Measurements from ENCODE around the gene JUP.
"Not testable (repeated sequence)": the region's sequence is repeated elsewhere in the genome, so short reads cannot be mapped to it uniquely, and the experiment has no call there.

Gene JUP

DNA sequence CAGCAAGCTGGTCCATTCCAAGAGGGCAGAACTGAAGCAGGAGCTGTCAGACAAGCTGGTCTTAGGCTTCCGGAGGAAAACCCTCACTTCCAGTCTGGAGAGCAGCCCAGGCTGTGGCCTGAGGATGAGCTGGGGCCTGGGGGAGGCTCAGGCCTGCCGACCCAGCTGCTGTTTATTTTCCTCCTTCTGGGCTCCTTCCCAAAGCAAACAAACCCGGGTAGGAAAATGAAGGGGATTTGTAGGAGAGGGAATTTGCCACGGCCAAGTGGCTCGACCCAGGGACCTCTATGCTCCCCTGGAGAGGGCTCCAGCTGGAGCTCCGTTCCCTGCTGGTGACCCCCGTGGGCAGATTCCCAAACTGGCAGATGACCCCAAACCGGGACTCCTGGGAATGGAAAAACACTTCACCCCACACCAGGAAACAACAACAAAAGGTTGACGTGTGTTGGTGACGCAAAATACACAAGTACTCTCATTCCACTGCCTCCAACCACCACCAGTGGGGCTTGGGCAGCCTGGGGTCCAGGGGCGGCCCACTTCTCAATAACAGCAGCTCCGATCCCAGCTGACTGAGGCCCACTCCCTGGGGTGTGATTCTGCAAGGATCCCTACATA is 8.8 kb downstream of the JUP start:
- peak; percentile 18 for DNase-seq

DNA sequence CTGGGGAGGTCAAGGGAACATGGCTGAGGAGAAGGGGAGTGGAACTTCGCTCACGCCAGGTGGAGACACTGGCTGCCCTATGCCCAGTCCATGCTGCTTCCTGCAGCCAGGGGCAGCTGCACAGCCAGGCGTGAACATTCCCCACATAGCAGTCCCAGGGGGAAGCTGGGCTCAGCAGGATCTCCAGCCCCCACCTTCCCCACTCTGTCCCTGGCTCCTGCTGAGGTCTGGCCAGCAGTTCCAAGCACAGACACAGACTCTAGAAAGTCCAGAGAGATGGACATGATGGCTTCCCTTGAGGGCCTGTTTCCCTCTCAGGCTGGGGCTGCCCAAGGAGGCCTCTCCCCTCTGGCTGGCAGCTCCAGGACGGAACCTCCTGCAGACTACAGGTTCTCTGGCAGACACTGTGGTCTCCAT is 9.3 kb downstream of the JUP start:
- DNase-seq, result no peak

DNA sequence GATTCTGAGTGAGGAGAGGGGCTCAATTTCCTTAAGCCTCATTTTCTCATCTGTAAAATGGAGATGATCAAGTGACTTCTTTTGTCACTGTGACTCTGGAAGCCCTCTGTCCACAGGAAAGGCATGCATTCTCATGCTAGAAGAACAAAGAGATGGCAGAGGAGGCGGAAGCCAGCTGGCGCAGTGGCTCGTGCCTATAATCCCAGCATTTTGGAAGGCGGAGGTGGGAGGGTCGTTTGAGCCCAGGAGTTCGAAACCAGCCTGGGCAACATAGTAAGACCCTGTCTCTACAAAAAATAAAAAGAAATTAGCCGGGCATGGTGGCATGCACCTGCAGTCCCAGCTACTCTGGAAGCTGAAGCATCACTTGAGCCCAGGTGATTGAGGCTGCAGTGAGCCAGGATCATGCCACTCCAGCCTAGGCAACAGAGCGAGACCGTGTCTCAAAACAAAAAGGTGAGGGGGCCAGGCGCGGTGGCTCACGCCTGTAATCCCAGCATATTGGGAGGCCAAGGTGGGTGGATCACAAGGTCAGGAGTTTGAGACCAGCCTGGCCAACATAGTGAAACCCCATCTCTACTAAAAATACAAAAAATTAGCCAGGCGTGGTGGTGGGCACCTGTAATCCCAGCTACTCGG is 10.1 kb downstream of the JUP start:
- DNase-seq, result not testable (repeated sequence)

DNA sequence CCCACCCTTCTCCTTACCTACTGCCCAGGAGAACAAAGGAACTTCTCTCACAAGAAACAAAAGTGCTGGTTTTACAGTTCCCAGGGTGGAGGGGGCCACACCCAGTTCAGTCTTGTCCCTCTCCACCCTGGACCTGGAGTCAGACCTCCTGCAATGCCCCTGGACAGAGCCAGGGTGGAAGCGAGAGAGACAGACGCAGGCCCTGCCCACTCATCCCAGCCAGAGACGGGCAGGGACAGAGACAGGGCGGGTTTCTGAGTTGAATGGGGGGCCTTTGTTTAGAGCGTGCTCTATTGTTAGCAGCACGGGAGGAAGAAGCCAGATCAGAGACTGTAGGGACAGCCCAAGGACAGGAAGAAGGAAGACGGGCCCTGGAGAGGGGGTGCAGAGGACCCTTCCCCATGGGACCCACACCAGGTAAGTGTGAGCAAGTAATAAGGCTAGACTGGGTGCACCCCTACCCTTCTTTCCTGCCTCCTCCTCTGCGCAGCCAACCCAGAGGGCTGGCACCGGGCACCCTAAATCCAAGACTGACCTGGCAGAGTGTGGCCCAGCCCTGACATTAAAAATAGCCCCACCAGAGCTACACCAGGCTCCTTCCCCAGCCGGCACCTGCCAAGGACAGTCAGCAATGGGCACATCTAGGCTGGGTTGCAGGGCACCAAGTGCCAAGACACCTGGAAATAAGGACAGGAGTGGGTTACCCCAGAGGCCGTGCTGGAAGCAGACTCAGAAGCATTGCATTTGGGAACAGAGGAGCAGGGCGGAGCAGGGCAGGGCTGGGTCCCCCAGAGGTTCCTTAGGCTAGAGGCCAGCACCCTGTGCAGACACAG is 10.9 kb downstream of the JUP start:
- no peak for DNase-seq

DNA sequence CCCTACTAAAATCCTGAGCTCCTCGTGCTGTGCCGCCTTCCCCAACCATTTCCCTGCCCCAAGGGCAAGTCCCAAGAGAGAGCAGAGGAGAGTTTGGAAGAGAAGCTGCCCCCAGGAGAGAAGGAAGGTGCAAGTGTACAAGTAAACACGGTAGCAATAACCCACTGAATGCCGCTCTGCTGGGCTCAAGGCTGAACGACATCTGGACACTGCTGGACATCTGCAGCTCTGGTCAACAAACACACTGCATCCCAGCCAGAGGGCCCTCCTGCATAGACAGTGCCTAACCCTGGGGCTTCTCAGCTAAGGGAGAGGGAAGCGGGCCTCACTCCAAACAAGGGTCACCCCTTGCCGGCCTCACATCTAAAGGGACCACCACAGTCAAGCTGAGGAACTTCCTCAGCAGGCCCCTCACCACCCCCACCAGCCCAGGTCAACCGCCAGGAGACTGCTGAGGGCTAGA is 12.7 kb downstream of the JUP start:
- DNase-seq, result no peak

DNA sequence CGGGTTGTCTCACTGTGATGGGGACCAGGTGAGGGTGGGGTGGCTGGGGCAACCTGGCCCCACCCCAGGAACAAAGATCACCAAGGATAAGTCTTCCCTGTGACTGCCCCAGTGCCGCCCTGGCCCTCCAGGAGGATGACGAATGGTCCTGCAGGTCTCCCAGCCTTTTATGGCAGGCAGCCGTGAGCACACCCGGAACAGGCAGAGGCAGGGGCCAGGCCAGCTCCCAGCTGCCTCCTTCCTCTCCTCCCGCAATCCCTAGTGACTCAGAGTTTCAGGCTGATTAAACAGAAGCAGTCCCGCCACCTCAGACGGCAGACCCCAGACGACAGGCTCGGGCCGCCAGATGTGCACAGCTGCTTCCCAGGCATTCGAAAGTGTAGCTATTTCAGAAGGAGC is 13.3 kb downstream of the JUP start:
- no peak for DNase-seq

DNA sequence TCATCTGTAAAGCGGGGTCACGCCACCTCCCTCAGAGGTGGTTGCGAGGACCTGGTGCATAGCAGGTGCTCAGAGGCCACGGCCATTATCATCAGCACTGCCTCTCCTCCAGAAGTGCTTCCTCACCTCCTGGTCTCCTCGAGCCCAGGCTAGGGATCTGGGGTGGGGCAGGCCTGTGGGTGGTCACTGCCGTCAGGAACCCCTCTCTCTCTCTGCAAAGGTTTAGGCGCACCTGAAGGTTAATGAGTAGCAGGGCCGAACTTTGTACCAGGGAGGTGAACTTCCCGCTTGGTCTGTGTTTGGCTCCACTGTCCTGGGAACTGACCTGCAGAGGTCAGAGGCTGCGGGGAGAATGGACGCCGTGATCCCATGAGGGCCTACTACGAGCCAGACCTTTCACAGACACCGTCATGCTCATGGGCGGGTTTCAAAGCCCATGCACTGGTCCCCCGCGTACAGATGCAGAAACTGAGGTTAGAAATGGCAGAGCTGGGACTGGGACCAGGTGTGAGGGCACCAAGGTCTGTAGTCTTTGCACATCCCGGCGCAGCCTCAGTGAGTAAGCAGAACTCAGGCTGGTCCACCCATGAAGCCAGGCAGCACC is 13.8 kb downstream of the JUP start:
- no peak for DNase-seq

DNA sequence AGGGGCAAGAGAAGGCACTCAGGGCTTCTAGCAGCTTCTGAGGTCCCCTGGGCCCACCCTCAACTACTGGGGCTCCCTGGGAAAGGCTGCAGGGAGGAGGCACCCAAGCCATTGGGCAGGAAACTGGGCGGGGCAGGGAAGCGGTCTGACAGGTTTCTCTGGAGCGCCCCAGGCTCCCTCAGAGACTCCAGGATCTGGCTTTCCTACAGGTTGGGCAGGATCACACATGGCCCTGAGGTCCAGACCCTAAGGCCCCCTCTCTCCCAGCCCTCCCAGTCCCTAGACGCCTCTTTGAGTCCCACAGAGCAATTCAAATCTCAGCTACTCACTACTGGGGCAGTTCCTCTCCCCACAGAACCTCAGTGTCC is 14.3 kb downstream of the JUP start:
- no peak for DNase-seq

DNA sequence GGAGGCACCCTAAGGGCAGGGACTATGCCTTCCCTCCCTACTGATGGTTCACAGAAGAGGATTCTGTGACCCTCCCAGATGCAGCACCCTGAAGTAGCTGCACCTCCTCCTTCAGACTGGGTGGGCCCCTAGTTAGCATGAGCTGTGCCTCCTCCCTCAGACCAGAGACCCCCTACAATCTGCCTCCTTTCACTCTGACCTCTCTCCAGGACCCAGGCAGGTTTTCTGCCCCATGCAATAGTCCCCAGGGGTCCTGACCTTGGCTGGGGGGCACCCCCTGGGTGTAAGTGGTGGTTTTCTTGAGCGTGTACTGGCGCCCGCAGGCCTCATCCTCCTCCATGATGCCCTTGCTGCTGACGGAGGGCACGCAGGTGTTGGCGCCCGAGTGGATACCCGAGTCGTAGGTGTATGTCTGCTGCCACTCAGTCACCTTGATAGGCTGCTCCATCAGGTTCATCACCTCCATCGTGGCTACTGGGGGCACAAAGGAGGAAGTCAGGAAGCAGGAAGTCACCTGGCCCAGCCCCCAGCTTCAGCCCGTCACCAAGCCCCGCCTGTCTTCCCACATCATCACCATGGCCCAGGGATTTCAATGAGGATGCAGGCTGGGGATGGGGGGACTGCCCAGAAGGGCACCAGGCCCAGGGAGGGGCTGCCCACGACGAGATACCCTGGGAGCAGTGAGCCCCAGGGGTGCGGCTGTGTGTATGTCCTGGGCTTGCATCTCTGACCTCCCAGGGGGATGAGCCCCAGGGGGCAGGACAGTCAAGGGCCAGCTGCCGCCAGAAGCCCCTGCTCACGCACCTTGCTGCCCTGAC is 14.9 kb downstream of the JUP start:
- no peak for DNase-seq

DNA sequence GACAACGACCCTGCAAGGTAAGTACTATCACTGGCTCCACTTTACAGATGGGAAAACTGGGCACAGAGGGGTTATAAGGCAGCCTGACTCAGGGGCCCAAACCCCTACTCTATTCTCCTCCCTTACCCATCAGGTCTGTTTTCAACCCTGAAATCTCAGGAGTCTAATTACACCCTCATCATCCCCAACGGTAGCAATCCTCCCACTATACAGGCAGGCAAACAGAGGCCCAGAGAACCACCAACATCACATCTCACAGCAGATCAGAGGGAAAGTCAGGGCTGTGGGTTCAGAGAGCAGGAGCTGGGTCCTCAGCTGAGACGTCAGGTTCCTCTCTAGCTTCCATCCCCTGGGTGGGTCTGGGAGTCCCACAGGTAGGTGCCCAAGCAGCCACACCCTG is 16.5 kb downstream of the JUP start:
- DNase-seq, result no peak

DNA sequence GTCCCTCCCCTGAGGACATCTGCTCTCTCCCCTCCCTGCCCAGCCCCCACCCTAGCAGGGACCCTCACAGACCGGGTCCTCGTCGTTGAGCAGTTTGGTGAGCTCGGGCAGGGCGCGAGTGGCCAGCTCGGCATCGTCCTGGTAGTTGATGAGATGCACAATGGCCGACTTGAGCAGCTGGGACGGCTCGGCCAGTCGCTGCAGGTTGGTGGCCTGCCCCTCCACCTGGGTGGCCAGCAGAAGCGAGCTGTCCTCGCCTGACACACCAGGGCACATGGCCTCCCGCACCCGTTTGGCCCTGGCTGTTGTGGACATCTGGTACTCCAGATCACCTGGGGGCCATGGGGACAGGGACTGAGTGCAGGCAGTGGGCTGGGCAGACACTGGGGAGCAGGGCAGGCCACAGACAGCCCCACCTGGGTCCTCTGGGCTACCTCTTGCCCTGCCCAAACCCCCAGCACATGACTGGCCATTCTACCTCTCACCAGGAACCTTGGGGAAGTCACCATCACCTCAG is 17.1 kb downstream of the JUP start:
- DNase-seq, result no peak

DNA sequence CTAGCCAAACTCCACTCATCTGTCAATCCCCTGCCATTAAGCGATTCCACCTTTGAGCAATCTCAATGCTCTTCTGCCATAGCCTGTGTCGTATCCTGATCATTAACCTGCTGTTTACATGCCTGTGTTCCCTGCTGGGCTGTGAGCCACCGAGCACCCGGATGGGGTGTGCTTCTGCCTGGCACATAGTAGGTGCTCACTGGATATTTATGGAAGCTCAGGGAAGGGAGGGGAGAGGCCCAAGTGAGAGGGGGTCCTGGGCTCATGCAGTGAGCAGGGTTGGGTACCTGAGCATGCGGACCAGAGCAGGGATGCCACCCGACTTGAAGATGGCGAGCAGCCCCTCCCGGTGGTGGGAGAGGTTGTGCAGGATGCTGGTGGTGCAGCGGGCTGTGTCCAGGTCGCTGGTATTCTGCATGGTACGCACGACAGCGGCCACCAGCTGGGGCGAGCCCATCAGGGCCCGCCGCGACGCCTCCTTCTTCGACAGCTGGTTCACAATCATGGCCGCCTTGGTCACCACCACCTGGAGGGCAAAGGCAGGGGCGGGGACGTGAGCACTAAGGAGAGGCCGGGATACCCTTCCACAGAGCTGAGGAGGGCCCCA is 17.7 kb downstream of the JUP start:
- no peak for DNase-seq

DNA sequence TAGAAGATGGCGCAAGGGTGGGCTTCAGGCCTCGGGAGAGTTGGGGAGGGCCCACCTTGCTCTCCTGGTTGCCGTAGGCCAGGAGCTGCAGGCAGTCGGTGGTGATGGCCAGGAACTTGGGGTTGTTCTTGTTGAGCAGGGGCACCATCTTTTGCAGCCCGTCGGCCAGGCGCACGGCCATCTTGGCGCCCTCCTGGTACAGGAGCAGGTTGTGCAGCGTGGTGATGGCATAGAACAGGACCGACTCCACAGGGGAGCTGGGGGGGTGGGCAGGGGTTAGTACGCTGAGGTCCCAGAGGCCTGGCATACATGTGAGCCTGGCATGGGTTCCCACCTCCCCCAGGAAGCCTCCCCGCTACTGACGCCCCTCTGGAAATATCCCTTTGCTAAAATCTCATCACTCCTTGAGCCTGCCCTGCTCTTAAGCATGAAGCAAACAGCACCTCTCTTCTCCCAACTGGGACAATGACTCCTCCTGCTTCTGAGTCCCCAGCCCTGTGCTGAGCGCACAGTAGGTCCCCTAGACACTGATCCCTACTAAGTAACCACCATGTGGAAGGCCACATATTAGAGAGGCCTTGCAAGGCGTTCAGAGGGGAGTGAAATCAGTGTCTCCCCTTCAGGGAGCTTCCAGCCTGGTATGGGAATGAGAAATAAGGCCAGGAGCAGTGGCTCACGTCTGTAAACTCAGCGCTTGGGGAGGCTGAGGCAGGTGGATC is 19.0 kb downstream of the JUP start:
- no peak for DNase-seq

DNA sequence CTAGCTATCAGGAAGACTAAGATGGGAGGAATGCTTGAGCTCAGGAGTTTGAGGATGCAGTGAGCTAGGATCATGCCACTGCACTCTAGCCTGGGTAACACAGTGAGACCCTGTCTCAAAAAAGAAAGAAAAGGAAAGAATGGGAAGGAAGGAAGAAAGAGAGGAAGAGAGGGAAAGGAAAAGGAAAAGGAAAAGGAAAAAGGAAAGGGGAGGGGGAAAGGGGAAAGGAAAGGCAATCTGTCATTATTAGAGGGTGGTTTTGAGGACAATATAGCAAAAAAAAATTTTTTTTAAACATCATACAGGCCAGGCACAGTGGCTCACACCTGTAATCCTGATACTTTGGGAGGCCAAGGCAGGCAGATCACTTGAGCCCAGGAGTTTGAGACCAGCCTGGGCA is 20.4 kb downstream of the JUP start:
- no peak for DNase-seq

DNA sequence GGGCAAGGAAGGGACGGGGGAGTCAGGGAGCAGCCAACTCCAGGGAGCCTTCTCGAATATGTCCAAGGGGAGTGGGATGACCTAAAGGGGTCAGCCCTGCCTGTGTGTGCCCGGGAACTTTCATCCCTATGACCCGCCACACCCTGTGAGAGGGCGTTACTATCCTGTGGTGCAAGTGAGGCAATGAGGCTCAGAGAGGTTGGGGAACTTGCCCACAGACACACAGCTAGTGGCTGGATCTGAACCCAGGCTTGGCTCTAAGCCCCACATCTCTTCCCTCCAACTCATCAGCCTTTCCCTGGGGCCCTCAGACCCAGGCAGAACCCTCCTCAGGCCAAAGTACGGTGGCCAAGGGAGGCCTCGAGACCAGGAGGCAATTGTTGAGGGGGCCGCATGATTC is 23.2 kb downstream of the JUP start:
- DNase-seq, result no peak

DNA sequence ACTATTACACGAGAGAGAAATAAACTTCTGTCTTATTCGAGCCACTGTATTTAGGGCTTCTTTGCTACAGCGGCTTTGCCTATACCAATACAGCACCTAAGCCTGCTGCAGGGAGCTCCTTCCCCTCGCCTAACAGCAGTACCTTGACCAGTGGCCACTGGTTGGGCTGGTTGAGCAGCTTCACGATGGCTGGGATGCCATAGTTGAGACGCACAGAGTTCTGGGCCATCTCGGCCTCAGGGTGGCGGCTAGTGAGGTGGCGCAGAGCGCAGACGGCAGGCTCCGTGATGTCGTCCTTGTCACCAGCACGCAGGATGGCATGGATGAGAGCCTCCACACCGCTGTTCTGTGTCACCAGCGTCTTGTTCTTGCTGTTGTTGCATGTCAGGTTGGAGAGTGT is 23.7 kb downstream of the JUP start:
- no peak for DNase-seq

DNA sequence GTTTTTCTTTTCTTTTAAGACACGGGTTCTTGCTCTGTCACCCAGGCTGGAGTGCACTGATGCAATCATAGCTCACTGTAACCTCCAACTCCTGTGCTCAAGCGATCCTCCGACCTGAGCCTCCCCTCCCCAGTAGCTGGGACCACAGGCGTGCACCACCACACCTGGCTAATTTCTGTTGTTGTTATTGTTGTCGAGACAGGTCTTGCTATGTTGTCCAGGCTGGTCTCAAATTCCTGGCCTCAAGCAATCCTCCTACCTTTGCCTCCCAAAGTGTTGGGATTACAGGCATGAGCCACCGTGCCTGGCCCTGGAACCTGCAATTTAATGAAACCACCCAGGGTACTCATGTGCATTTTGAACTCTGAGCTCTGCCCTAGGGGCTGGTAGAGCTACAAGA is 24.1 kb downstream of the JUP start:
- no peak for DNase-seq

DNA sequence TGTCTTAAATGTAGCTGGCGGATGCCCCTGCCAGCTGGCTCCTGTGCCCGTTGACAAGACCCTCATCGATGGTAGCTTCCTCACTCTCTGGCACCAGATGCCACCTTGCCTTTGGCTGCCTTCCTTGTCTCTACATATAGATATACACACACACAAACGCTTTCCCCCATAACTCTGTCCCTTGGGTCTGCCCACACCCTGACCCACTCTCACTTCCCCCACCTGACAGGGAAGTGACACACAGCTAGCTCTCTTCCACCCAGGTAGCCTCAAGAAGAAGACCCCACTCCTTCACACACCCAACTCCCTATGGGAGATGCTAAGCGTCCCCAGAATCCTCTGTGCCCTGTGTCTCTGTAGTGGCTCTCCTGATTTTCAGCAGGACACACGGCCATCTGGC is 25.6 kb downstream of the JUP start:
- no peak for DNase-seq

DNA sequence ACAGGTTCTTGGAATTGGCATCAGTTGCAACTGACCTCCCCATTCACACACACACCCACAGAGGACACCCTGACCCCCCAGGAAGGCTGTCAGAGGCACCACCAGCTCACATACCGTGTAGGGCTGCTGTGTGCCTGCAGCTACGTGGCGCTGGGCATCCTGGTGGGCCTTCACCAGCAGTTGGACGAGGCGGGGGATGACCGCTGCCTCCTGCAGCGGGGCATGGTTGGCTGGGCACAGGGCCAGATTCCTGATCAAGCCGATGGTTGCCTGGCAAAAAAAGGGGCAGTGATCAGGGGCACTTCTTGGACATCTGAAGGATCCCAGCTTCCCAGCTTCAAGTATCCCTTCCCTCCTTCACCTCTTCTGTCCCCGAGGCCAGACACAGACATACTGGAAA is 27.9 kb downstream of the JUP start:
- DNase-seq, result no peak

DNA sequence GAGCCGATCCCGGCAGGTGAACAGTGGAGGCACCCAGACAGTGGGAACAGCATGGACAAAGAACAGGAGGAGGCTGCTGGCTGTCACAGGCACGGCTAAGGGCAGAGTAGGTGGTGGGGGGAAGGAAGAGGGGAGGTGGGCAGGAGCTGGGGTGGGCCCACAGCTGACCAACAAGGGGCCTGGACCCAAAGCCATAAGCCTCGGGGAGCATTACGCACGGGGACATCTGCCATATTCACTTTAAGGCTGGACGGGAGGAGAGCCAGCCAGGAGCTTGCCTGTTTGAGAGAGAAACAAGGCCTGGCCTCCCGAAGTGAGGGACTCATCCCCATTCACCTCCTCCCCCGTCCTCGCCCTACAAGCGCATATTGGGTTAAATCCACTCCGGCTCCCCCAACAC is 32.4 kb downstream of the JUP start:
- no peak for DNase-seq

DNA sequence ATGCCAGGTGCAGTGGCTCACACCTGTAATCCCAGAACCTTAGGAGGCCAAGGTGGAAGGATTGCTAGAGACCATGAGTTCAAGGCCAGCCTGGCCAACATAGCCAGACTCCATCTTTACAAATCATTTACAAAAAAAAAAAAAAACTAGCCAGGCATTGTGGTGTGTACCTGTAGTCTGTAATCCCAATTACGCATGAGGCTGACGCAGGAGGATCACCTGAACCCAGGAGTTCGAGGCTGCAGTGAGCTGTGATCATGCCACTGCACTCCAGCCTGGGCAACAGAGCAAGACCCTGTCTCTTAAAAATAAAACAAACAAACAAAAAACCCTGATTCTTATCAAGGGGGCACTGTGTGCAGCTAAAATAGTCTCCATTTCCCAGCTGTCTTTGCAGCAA is 35.2 kb downstream of the JUP start:
- no peak for DNase-seq

DNA sequence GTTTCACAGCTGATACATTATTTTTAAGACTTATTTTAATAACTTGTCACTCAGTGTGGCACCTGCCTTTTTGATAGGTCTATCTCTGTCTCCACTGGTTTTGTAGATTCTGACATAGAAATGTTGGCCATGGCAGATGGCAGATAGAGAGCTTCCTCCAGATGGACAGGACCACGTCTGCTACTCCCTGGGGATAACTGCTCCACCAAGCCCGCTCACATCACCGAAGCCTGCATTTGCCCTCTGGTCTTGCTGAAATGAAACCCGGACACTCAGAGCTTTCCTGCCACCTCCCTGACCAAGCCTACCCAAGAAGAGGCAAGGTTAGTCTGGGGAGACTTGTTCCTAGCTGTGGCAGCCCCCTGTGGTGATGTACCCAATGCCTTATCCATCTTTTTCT is 35.6 kb downstream of the JUP start:
- DNase-seq, result no peak
